ENCODE data around the gene ERGIC1. TPM values are rescaled to one million over a fixed set of nuclear protein-coding genes. Genes with fewer than 3 reads are reported as not detected.

ERGIC1 gene
- total RNA-seq, 1 donor from 2014 or later, result 105 TPM

GRCh38 chr5:172975289-172975688 lies 141.2 kb downstream of the ERGIC1 start:
- peaks cover 20% of the 10 kb centered on the region for H3K27me3 Mint-ChIP-seq
- no peak overlapping the region for H3K4me3 Mint-ChIP-seq
- no peaks in the 10 kb centered on the region for H3K4me1 Mint-ChIP-seq (ENCODE audit: unreplicated experiment)
- no peak for DNase-seq (ENCODE audit: extremely low spot score, unreplicated experiment)
- H3K36me3 Mint-ChIP-seq, result no peaks in the 10 kb centered on the region
- no peak for TF ChIP-seq CTCF (conservative IDR thresholded peaks at IDR 0.05)
- no peaks in the 10 kb centered on the region for H3K9me3 Mint-ChIP-seq
- H3K27ac Mint-ChIP-seq, result no peak overlapping the region

- H3K36me3 Mint-ChIP-seq, result no peaks in the 10 kb centered on the region
- H3K4me3 Mint-ChIP-seq, result no peak overlapping the region
- DNase-seq (ENCODE audit: extremely low spot score, unreplicated experiment), result no peak
- peaks cover 20% of the 10 kb centered on the region for H3K27me3 Mint-ChIP-seq
- no peaks in the 10 kb centered on the region for H3K4me1 Mint-ChIP-seq (ENCODE audit: unreplicated experiment)
- no peaks in the 10 kb centered on the region for H3K9me3 Mint-ChIP-seq
- H3K27ac Mint-ChIP-seq, result no peak overlapping the region
- no peak for TF ChIP-seq CTCF (conservative IDR thresholded peaks at IDR 0.05)
These were observed 145.7 kb downstream of the ERGIC1 start for GRCh38 chr5:172979778-172980177.

- Mint-ChIP-seq H3K4me1 (ENCODE audit: unreplicated experiment) (peaks cover 6% of the 10 kb centered on the region), H3K4me3 (no peak overlapping the region), H3K27ac (no peak overlapping the region), H3K36me3 (peaks cover 13% of the 10 kb centered on the region), H3K9me3 (no peaks in the 10 kb centered on the region), H3K27me3 (peaks cover 10% of the 10 kb centered on the region)
- no peak for DNase-seq (ENCODE audit: extremely low spot score, unreplicated experiment)
- no peak for TF ChIP-seq CTCF (conservative IDR thresholded peaks at IDR 0.05)
These were observed 147.9 kb downstream of the ERGIC1 start for GRCh38 chr5:172981931-172982330.

GRCh38 chr5:172983542-172984243 lies 149.6 kb downstream of the ERGIC1 start, which contains the start of gene ATP6V0E1:
TSS of gene ATP6V0E1 (plus strand) at chr5:172983771. CDS start at chr5:172983861, 90 bp downstream.
- DNase-seq (ENCODE audit: extremely low spot score, unreplicated experiment), result peak; percentile 97
- peaks cover 3% of the 10 kb centered on the region for H3K27me3 Mint-ChIP-seq

GRCh38 chr5:172984244-172984953 lies 150.3 kb downstream of the ERGIC1 start:
- peaks cover 10% of the 10 kb centered on the region for H3K4me1 Mint-ChIP-seq (ENCODE audit: unreplicated experiment)
- H3K27ac Mint-ChIP-seq, result peak overlapping the region; percentile 99
- no peaks in the 10 kb centered on the region for H3K27me3 Mint-ChIP-seq
- DNase-seq (ENCODE audit: extremely low spot score, unreplicated experiment), result no peak
- peaks cover 13% of the 10 kb centered on the region for H3K36me3 Mint-ChIP-seq
- TF ChIP-seq CTCF (conservative IDR thresholded peaks at IDR 0.05), result peak; percentile 69
- peak overlapping the region; percentile 98 for H3K4me3 Mint-ChIP-seq
- H3K9me3 Mint-ChIP-seq, result no peaks in the 10 kb centered on the region

More at GRCh38 chr5:172983542-172984243, 149.6 kb downstream of the ERGIC1 start, which contains the start of gene ATP6V0E1:
- Mint-ChIP-seq H3K9me3 (no peaks in the 10 kb centered on the region), H3K36me3 (peaks cover 13% of the 10 kb centered on the region), H3K27ac (peak within 1 kb of the TSS; percentile 99), H3K4me1 (ENCODE audit: unreplicated experiment) (peaks cover 10% of the 10 kb centered on the region), H3K4me3 (peak within 1 kb of the TSS; percentile 98)
- TF ChIP-seq CTCF (conservative IDR thresholded peaks at IDR 0.05), result no peak
